Measurements from ENCODE around the gene CYSLTR2. TPM values are rescaled to one million over a fixed set of nuclear protein-coding genes. Genes with fewer than 3 reads are reported as not detected.

Gene CYSLTR2
- total and polyA plus RNA-seq, 9 of the 15 experiments (the other 6 are each of a cell fraction or from before 2014, with no cell fraction given): not detected

- TF ChIP-seq HMGXB4 (CRISPR knock-in tag; IDR thresholded peaks at IDR 0.05) (no peak), DPF2 (IDR thresholded peaks at IDR 0.05) (no peak), POLR2AphosphoS5 (IDR thresholded peaks at IDR 0.05; ENCODE audit: control insufficient read depth, insufficient read depth, low read depth, low read length) (no peak), ZNF224 (CRISPR knock-in tag; IDR thresholded peaks at IDR 0.05) (no peak), RBM39 (optimal IDR thresholded peaks at IDR 0.05; ENCODE audit: low read depth, low read length) (no peak)
Measured at GRCh38 chr13:48633700-48634099, 20.0 kb upstream of the CYSLTR2 start (continued).

GRCh38 chr13:48634636-48635035 lies 19.1 kb upstream of the CYSLTR2 start:
- no peaks in the 10 kb centered on the region for H3K27me3 ChIP-seq (ENCODE audit: control insufficient read depth in 2 of 2, insufficient read depth in 2 of 2, low read length in 2 of 2)
- POLR2A ChIA-PET: no interaction called here
- no peaks in the 10 kb centered on the region for H3K9me1 ChIP-seq (ENCODE audit: control insufficient read depth, insufficient read depth, low read length)
- H3K36me3 ChIP-seq (ENCODE audit: control insufficient read depth, insufficient read depth, low read length): no peaks in the 10 kb centered on the region
- FAIRE-seq: no peak
- no peak for DNase-seq (ENCODE audit: extremely low read depth in 1 of 4, low spot score in 3 of 4)
- no peaks in the 10 kb centered on the region for H4K20me1 ChIP-seq (replicated peaks; ENCODE audit: control insufficient read depth, insufficient read depth, low read length)
- ATAC-seq: no peak
- H2AFZ ChIP-seq (ENCODE audit: low read depth, low read length): no peak overlapping the region
- no peak overlapping the region for H3K9ac ChIP-seq (ENCODE audit: insufficient read depth in 1 of 2, low read depth in 2 of 2, low read length in 2 of 2)
- no peak overlapping the region for H3K4me3 ChIP-seq
- H3K4me1 ChIP-seq (replicated peaks in 1 of 2; ENCODE audit: control insufficient read depth in 2 of 2, insufficient read depth in 2 of 2, low read length in 2 of 2): no peaks in the 10 kb centered on the region
- CTCF ChIA-PET (ENCODE audit: low intra/inter-chr PET ratio): no interaction called here
- no peaks in the 10 kb centered on the region for H3K9me3 ChIP-seq (replicated peaks; ENCODE audit: control insufficient read depth, insufficient read depth, low read depth, low read length)
- H3K4me2 ChIP-seq (ENCODE audit: insufficient read depth, low read length): no peak overlapping the region
- in situ Hi-C loops (cut with MboI): no loop called here
- no peak overlapping the region for H3K27ac ChIP-seq (ENCODE audit: extremely low read depth, low read depth, low read length)
- intact Hi-C loops (cut with micrococcal nuclease): no loop called here
- H3K79me2 ChIP-seq (ENCODE audit: control insufficient read depth, insufficient read depth, low read length): no peaks in the 10 kb centered on the region
- BruUV-seq (replicated peaks): no TSS peak
- TF ChIP-seq LCOR (CRISPR knock-in tag; IDR thresholded peaks at IDR 0.05) (no peak), IFI16 (CRISPR knock-in tag; IDR thresholded peaks at IDR 0.05) (no peak), SIRT6 (IDR thresholded peaks at IDR 0.05; ENCODE audit: low read depth, low read length) (no peak), PRPF4 (IDR thresholded peaks at IDR 0.05; ENCODE audit: insufficient read depth, low read depth, low read length, poor library complexity, severe bottlenecking) (no peak), ZBTB5 (IDR thresholded peaks at IDR 0.05) (no peak), XRCC5 (IDR thresholded peaks at IDR 0.05; ENCODE audit: low read depth, low read length) (no peak), CEBPG (CRISPR knock-in tag; IDR thresholded peaks at IDR 0.05) (no peak), CEBPG (tag; conservative IDR thresholded peaks at IDR 0.05 in 1 of 2, IDR thresholded peaks at IDR 0.05 in 1 of 2) (no peak), ZNF512 (tag; IDR thresholded peaks at IDR 0.05) (no peak), CHCHD3 (CRISPR knock-in tag; IDR thresholded peaks at IDR 0.05) (no peak), ZFP1 (CRISPR knock-in tag; IDR thresholded peaks at IDR 0.05) (no peak)

Data from K562 (cell line).